Suprapubic skin (tissue), 3 donors: ENCODE measurements around the gene GSG1L.

Source experiments
- EP300 ChIP-seq: sonication (generic); formaldehyde crosslinking; IDR thresholded peaks from one replicate; pipeline ENCODE4 v1.6.1; 2017; ENCODE audit warnings: antibody characterized with exemption
- POLR2A ChIP-seq, 2 donors: fragments of 450-650 bp; IDR thresholded peaks; one replicate each; pipeline ENCODE4 v1.6.1; 2017; ENCODE audit warnings: antibody characterized with exemption in 2 of 2, mild to moderate bottlenecking in 2 of 2, moderate library complexity in 2 of 2
- TF ChIP-seq, protein P1 (sequence below), 2 donors: fragments of 200-600 bp in 1 of 2; fragments of 450-650 bp in 1 of 2; sonication (generic) in 1 of 2; IDR thresholded peaks; one replicate each; pipeline ENCODE4 v1.5.1; 2016 to 2019; ENCODE audit warnings: antibody characterized with exemption in 2 of 2, mild to moderate bottlenecking in 1 of 2, moderate library complexity in 1 of 2

GRCh38 chr16:28072087-28072486 lies 8.6 kb upstream of the GSG1L start:
- TF ChIP-seq, protein P1, sequence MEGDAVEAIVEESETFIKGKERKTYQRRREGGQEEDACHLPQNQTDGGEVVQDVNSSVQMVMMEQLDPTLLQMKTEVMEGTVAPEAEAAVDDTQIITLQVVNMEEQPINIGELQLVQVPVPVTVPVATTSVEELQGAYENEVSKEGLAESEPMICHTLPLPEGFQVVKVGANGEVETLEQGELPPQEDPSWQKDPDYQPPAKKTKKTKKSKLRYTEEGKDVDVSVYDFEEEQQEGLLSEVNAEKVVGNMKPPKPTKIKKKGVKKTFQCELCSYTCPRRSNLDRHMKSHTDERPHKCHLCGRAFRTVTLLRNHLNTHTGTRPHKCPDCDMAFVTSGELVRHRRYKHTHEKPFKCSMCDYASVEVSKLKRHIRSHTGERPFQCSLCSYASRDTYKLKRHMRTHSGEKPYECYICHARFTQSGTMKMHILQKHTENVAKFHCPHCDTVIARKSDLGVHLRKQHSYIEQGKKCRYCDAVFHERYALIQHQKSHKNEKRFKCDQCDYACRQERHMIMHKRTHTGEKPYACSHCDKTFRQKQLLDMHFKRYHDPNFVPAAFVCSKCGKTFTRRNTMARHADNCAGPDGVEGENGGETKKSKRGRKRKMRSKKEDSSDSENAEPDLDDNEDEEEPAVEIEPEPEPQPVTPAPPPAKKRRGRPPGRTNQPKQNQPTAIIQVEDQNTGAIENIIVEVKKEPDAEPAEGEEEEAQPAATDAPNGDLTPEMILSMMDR (IDR thresholded peaks at IDR 0.05): no peak
- TF ChIP-seq POLR2A (IDR thresholded peaks at IDR 0.05): no peak
- no peak for TF ChIP-seq EP300
